HepG2 (cell line): ENCODE results near the gene IL3RA.

Experiments
- HMG20A ChIP-seq: IDR thresholded peaks from 2 replicates; pipeline ENCODE4 v1.6.1; 2016; ENCODE audit warnings: borderline replicate concordance
- IKZF1 ChIP-seq: fragments of 450-650 bp; IDR thresholded peaks from 2 replicates; pipeline ENCODE4 v1.7.1; 2016
- KAT7 ChIP-seq: IDR thresholded peaks from 2 replicates; pipeline ENCODE4 v1.6.1; 2018; ENCODE audit warnings: borderline replicate concordance, missing compliant biosample characterization
- KDM1A ChIP-seq: IDR thresholded peaks from 2 replicates; pipeline ENCODE4 v1.6.1; 2016; ENCODE audit warnings: missing compliant biosample characterization
- POLR2A ChIP-seq, 2 experiments: IDR thresholded peaks; 2 replicates each; pipeline ENCODE4 v1.6.1; 2011; ENCODE audit warnings: low read depth in 2 of 2, low read length in 2 of 2, mild to moderate bottlenecking in 1 of 2, moderate library complexity in 1 of 2; ENCODE audit not compliant: insufficient read depth in 1 of 2
- RAD21 ChIP-seq: fragments of 450-650 bp; formaldehyde crosslinking; IDR thresholded peaks from 2 replicates; pipeline ENCODE4 v1.5.0; 2020; ENCODE audit warnings: mild to moderate bottlenecking
- SRF ChIP-seq: IDR thresholded peaks from 2 replicates; pipeline ENCODE4 v1.6.1; 2011; ENCODE audit warnings: mild to moderate bottlenecking, low read depth, low read length, moderate library complexity
- ZNF136 ChIP-seq: sonication (generic); formaldehyde crosslinking; IDR thresholded peaks from 2 replicates; pipeline ENCODE4 v1.8.1; 2022; ENCODE audit warnings: low read depth, mild to moderate bottlenecking, moderate library complexity, missing genetic modification reagents
- ZNF724P ChIP-seq: sonication (generic); formaldehyde crosslinking; IDR thresholded peaks from 2 replicates; pipeline ENCODE4 v1.8.0; 2022; ENCODE audit warnings: missing genetic modification reagents, borderline replicate concordance
- TF ChIP-seq, protein P1 (sequence below): IDR thresholded peaks from 2 replicates; pipeline ENCODE4 v1.6.1; 2012; ENCODE audit warnings: low read depth, low read length, improper control_type of control experiment
- TF ChIP-seq, protein P2 (sequence below): IDR thresholded peaks from 2 replicates; pipeline ENCODE4 v1.6.1; 2018; ENCODE audit warnings: missing genetic modification reagents
- TF ChIP-seq, protein P3 (sequence below): sonication (generic); formaldehyde crosslinking; IDR thresholded peaks from 2 replicates; pipeline ENCODE4 v1.5.0; 2020; ENCODE audit warnings: mild to moderate bottlenecking, missing genetic modification reagents, moderate library complexity

DNA sequence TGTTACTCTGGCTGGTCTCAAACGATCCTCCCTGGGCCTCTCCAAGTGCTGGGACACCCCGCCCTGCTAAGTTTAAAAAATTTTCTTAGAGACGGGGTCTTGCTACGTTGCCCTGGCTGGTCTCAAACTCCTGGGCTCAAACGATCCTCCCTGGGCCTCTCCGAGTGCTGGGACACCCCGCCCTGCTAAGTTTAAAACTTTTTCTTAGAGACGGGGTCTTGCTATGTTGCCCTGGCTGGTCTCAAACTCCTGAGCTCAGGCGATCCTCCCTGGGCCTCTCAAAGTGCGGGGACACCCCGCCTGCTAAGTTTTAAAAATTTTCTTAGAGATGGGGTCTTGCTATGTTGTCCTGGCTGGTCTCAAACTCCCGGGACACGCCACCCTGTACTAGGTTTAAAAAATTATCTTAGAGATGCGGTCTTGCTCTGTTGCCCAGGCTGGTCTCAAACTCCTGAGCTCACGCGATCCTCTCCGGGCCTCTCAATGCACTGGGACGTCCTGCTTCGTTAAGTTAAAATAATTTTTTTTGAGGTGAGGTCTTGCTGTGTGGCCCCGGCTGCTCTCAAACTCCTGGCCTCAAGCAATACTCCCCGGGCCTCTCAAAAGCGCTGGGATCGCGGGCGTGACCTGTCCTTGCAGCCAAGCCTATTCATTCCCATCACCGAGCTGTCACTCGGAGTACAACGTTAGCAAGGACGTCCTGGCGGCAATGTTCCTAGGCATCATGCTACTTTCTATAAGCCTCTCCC is 54.2 kb downstream of the IL3RA start:
- no peak for TF ChIP-seq KDM1A (CRISPR knock-in tag)
- no peak for TF ChIP-seq SRF
- TF ChIP-seq ZNF724P (CRISPR knock-in tag) = no peak
- no peak for TF ChIP-seq KAT7
- no peak for TF ChIP-seq POLR2A (IDR thresholded peaks at IDR 0.05; ENCODE audit: insufficient read depth in 1 of 2, low read depth in 2 of 2, low read length in 2 of 2)
- TF ChIP-seq, protein P1, sequence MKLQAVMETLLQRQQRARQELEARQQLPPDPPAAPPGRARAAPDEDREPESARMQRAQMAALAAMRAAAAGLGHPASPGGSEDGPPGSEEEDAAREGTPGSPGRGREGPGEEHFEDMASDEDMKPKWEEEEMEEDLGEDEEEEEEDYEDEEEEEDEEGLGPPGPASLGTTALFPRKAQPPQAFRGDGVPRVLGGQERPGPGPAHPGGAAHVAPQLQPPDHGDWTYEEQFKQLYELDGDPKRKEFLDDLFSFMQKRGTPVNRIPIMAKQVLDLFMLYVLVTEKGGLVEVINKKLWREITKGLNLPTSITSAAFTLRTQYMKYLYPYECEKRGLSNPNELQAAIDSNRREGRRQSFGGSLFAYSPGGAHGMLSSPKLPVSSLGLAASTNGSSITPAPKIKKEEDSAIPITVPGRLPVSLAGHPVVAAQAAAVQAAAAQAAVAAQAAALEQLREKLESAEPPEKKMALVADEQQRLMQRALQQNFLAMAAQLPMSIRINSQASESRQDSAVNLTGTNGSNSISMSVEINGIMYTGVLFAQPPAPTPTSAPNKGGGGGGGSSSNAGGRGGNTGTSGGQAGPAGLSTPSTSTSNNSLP = no peak
- TF ChIP-seq, protein P2, sequence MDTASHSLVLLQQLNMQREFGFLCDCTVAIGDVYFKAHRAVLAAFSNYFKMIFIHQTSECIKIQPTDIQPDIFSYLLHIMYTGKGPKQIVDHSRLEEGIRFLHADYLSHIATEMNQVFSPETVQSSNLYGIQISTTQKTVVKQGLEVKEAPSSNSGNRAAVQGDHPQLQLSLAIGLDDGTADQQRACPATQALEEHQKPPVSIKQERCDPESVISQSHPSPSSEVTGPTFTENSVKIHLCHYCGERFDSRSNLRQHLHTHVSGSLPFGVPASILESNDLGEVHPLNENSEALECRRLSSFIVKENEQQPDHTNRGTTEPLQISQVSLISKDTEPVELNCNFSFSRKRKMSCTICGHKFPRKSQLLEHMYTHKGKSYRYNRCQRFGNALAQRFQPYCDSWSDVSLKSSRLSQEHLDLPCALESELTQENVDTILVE (CRISPR knock-in tag) = no peak
- TF ChIP-seq RAD21 = no peak
- no peak for TF ChIP-seq IKZF1
- TF ChIP-seq HMG20A (CRISPR knock-in tag) = no peak
- TF ChIP-seq, protein P3, sequence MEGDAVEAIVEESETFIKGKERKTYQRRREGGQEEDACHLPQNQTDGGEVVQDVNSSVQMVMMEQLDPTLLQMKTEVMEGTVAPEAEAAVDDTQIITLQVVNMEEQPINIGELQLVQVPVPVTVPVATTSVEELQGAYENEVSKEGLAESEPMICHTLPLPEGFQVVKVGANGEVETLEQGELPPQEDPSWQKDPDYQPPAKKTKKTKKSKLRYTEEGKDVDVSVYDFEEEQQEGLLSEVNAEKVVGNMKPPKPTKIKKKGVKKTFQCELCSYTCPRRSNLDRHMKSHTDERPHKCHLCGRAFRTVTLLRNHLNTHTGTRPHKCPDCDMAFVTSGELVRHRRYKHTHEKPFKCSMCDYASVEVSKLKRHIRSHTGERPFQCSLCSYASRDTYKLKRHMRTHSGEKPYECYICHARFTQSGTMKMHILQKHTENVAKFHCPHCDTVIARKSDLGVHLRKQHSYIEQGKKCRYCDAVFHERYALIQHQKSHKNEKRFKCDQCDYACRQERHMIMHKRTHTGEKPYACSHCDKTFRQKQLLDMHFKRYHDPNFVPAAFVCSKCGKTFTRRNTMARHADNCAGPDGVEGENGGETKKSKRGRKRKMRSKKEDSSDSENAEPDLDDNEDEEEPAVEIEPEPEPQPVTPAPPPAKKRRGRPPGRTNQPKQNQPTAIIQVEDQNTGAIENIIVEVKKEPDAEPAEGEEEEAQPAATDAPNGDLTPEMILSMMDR (CRISPR knock-in tag) = no peak
- TF ChIP-seq ZNF136 (CRISPR knock-in tag) = no peak
